ENCODE results near the gene GZMM.

GRCh38 chr19:588741-589692 is 45.2 kb downstream of the GZMM start:
- no peak for TF ChIP-seq CTCF (IDR thresholded peaks at IDR 0.05 in 4 of 5, conservative IDR thresholded peaks at IDR 0.05 in 1 of 5)
- no peak for TF ChIP-seq POLR2A (IDR thresholded peaks at IDR 0.05)

Measured in gastrocnemius medialis (tissue), 4 donors.